NT2/D1 (cell line): ENCODE measurements around the gene RIMS1.

Experiments
- SUZ12 ChIP-seq: IDR thresholded peaks from 2 replicates; pipeline ENCODE4 v1.6.1; 2011; ENCODE audit not compliant: insufficient read length, insufficient read depth; ENCODE audit errors: extremely low read depth
- YY1 ChIP-seq: IDR thresholded peaks from 2 replicates; pipeline ENCODE4 v1.6.1; 2011; ENCODE audit not compliant: insufficient read length, insufficient read depth
- ZNF274 ChIP-seq: IDR thresholded peaks from 2 replicates; pipeline ENCODE4 v1.6.1; 2011; ENCODE audit warnings: mild to moderate bottlenecking, low read depth, low read length

DNA sequence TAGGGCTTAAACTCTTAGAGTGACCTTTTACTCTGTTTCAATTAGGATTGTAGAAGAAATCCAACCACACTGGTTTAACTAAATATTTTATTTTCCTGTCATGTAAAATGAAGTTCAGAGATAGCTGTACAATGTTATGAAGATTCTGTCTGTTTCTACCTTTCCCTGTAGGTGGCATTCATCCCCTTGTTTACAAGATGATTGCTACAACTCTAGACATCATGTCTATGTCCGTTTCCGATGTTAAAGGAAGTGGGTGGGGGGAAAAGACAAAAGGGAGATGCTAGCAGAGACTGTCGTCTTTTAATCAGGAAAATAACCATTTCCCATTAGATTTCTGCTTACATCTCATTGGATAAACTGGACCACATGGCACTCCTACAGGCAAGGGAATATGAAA is 30.9 kb upstream of the RIMS1 start:
- no peak for TF ChIP-seq YY1
- no peak for TF ChIP-seq SUZ12
- no peak for TF ChIP-seq ZNF274
